HG02840 (cell line): ENCODE data around the gene CYP2F1.

Source experiments
- ATAC-seq: cut with Tn5 transposase; IDR thresholded peaks from one replicate; pipeline ENCODE4 v1.9.1; 2021; ENCODE audit warnings: mild to moderate bottlenecking, moderate library complexity, moderate number of reproducible peaks; ENCODE audit not compliant: unreplicated experiment, low FRiP score

The CYP2F1 gene

GRCh38 chr19:41174297-41174928, 60.2 kb downstream of the CYP2F1 start:
- ATAC-seq: no peak

GRCh38 chr19:41175801-41176777, 61.9 kb downstream of the CYP2F1 start:
- no peak for ATAC-seq
